ENCODE measurements around the gene RHOT2. TPM values are rescaled to one million over a fixed set of nuclear protein-coding genes. Genes with fewer than 3 reads are reported as not detected.

Gene RHOT2
- total and polyA plus RNA-seq, 10 of the 15 experiments (the other 5 are each of a cell fraction or from before 2014, with no cell fraction given): 3.7 to 174 (median 69.8) TPM

GRCh38 chr16:704552-705380 is 36.8 kb downstream of the RHOT2 start:
- Histone ChIP-seq H3K4me2 (ENCODE audit: control insufficient read depth, insufficient read depth) (no peak overlapping the region), H4K20me1 (ENCODE audit: control insufficient read depth, insufficient read depth) (no peaks in the 10 kb centered on the region), H3K27me3 (replicated peaks in 1 of 2; ENCODE audit: control insufficient read depth in 2 of 2, insufficient read depth in 2 of 2, low read length in 1 of 2) (peaks cover 0 to 11% of the 10 kb centered on the region in 2 experiments; a peak in 2 of 4 replicates), H3K79me2 (ENCODE audit: control insufficient read depth, insufficient read depth, low read length) (no peaks in the 10 kb centered on the region), H3K4me1 (ENCODE audit: control insufficient read depth, insufficient read depth, low read length) (no peaks in the 10 kb centered on the region), H3K36me3 (ENCODE audit: control insufficient read depth in 2 of 2, insufficient read depth in 2 of 2, low read length in 1 of 2) (no peaks in the 10 kb centered on the region), H2AFZ (ENCODE audit: control insufficient read depth, low read depth, low read length) (no peak overlapping the region), H3K9ac (ENCODE audit: control insufficient read depth, insufficient read depth, low read length) (no peak overlapping the region), H3K27ac (ENCODE audit: control insufficient read depth, insufficient read depth) (no peak overlapping the region), H3K9me3 (replicated peaks; ENCODE audit: control insufficient read depth, insufficient read depth, low read length) (no peaks in the 10 kb centered on the region), H3K4me3 (no peak overlapping the region)
- DNase-seq (ENCODE audit: low read depth, low spot score) (no peak), ATAC-seq (no peak), FAIRE-seq (no peak)
- BruUV-seq (replicated peaks): no TSS peak
- POLR2A ChIA-PET: no interaction called here
- SMC1A ChIA-PET (ENCODE audit: uncharacterized antibody, unreplicated experiment): interaction anchor here (0.6 kb wide), 1 partner anchor 80 kb away, joined by 3 read pairs; no protein-coding TSS in a partner anchor
- RAD21 ChIA-PET (ENCODE audit: unreplicated experiment): no interaction called here
- intact Hi-C loops (cut with micrococcal nuclease; ENCODE audit: unreplicated experiment) (no loop called here), in situ Hi-C loops (cut with MboI) (no loop called here)
- CTCF ChIA-PET: no interaction called here
- 0 out of 2 replicates have a peak, but pooled peaks have one; percentile 19 for TF ChIP-seq REST (IDR thresholded peaks at IDR 0.05; ENCODE audit: low read depth, low read length)
- no peak for TF ChIP-seq NBN (IDR thresholded peaks at IDR 0.05)
- 43% methylated on average over 33 of the region's 50 CpGs for WGBS (ENCODE audit: insufficient coverage, insufficient replicate concordance, low lambda C conversion rate, missing lambda C conversion rate)

Measured in GM12878 (cell line).